ENCODE results near the gene PHACTR3. TPM values are rescaled to one million over a fixed set of nuclear protein-coding genes. Genes with fewer than 3 reads are reported as not detected.

Gene PHACTR3
- total RNA-seq, 1 experiment from 2014 or later, result 30.6 TPM

DNA sequence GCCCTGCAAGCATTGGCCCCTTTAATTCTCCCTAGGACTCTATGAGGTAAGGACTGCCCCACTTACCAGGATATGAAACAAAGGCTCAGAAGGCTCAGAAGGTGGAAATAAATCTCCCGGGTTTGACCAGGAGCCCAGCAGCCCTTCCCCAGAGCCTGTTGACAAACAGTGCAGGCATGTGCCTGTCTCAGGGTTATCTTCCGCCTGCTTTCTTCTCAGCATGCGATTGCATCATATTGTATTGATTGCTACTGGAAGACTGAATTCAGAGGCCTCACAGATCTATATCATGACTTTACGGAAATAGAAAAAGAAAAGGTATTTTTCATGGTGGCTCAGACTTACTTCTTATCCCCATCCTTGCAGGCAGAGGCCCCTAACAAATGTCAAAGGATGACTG lies 92.7 kb downstream of the PHACTR3 start:
- Histone ChIP-seq H3K79me2 (ENCODE audit: low read length) (no peaks in the 10 kb centered on the region), H4K20me1 (ENCODE audit: low read length) (no peaks in the 10 kb centered on the region), H3K9me3 (ENCODE audit: low read length) (no peaks in the 10 kb centered on the region), H3K9me2 (replicated peaks; ENCODE audit: low read length) (no peaks in the 10 kb centered on the region), H2AFZ (ENCODE audit: low read length) (no peak overlapping the region), H3F3A (ENCODE audit: low read length, unreplicated experiment) (no peaks in the 10 kb centered on the region), H3K27ac (ENCODE audit: low read length) (no peak overlapping the region), H3K36me3 (ENCODE audit: low read depth, low read length) (no peaks in the 10 kb centered on the region), H3K4me3 (ENCODE audit: low read length) (no peak overlapping the region), H3K9ac (ENCODE audit: low read length) (no peak overlapping the region), H3K4me1 (ENCODE audit: insufficient read depth, low read length) (no peaks in the 10 kb centered on the region), H3K4me2 (ENCODE audit: low read length) (no peak overlapping the region), H3K27me3 (ENCODE audit: low read length) (peaks cover 79% of the 10 kb centered on the region)
- intact Hi-C loops (cut with micrococcal nuclease), result no loop called here
- no TSS peak for BruUV-seq (replicated peaks)
- TF ChIP-seq, protein P1, sequence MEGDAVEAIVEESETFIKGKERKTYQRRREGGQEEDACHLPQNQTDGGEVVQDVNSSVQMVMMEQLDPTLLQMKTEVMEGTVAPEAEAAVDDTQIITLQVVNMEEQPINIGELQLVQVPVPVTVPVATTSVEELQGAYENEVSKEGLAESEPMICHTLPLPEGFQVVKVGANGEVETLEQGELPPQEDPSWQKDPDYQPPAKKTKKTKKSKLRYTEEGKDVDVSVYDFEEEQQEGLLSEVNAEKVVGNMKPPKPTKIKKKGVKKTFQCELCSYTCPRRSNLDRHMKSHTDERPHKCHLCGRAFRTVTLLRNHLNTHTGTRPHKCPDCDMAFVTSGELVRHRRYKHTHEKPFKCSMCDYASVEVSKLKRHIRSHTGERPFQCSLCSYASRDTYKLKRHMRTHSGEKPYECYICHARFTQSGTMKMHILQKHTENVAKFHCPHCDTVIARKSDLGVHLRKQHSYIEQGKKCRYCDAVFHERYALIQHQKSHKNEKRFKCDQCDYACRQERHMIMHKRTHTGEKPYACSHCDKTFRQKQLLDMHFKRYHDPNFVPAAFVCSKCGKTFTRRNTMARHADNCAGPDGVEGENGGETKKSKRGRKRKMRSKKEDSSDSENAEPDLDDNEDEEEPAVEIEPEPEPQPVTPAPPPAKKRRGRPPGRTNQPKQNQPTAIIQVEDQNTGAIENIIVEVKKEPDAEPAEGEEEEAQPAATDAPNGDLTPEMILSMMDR (conservative IDR thresholded peaks at IDR 0.05; ENCODE audit: low read depth, low read length), result no peak
- no peak for TF ChIP-seq EZH2phosphoT487 (IDR thresholded peaks at IDR 0.05; ENCODE audit: borderline replicate concordance, low read length)
- TF ChIP-seq EZH2 (IDR thresholded peaks at IDR 0.05; ENCODE audit: low read length, unreplicated experiment), result no peak
- DNase-seq (no peak), ATAC-seq (no peak)
- POLR2A ChIA-PET (ENCODE audit: unreplicated experiment), result no interaction called here
- CTCF ChIA-PET, result no interaction called here

DNA sequence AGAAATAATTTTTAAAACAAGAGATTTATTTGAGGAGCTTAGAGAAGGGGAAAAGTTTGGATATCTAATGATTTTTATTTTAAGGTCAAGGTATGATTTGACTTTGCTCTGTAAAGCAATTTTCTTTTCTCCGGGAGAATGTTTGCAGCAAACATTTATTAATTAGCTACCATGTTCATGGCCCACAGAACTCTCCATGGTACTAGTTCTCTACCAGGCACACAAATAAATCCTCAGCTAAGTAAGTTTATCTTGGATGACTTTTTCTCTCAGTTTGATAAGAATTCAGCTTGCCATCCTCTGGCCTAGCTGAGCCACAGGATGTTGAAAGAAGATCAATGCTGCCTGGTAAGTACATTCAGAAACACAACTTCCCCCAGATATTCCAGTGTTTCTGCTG lies 94.3 kb downstream of the PHACTR3 start:
- peaks cover 74% of the 10 kb centered on the region for H3K27me3 ChIP-seq (ENCODE audit: low read length)
- POLR2A ChIA-PET (ENCODE audit: unreplicated experiment), result interaction anchor here (0.6 kb wide), 1 partner anchor 137 kb away, joined by 4 read pairs; no protein-coding TSS in a partner anchor

DNA sequence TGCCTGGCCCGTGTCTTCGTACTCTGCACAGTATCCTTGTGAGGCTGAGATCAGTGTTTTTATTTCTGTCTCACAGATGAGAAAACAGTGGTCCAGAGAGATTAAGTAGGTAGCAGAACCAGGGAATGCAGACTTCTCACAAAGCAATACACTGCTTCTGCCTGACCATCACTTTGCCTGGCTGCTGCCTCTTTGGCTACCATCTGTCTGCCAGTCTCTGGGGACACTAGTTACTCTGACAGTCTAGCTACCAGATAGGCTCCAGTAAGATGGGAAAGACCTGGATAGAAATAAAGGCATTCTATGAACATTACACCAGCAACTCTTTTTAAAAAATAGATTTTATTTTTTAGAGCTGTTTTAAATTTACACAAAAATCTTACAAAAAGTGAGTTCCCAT lies 96.9 kb downstream of the PHACTR3 start:
- Histone ChIP-seq H3K4me1 (ENCODE audit: insufficient read depth, low read length) (peaks cover 6% of the 10 kb centered on the region; the same call in 1 of the 2 replicates), H3K27ac (ENCODE audit: low read length) (no peak overlapping the region), H3K79me2 (ENCODE audit: low read length) (no peaks in the 10 kb centered on the region), H3K4me2 (ENCODE audit: low read length) (no peak overlapping the region), H3F3A (ENCODE audit: low read length, unreplicated experiment) (no peaks in the 10 kb centered on the region), H3K9me3 (ENCODE audit: low read length) (no peaks in the 10 kb centered on the region), H3K9ac (ENCODE audit: low read length) (no peak overlapping the region), H4K20me1 (ENCODE audit: low read length) (no peaks in the 10 kb centered on the region), H3K27me3 (ENCODE audit: low read length) (peaks cover 48% of the 10 kb centered on the region), H2AFZ (ENCODE audit: low read length) (no peak overlapping the region), H3K36me3 (ENCODE audit: low read depth, low read length) (no peaks in the 10 kb centered on the region), H3K4me3 (ENCODE audit: low read length) (no peak overlapping the region), H3K9me2 (replicated peaks; ENCODE audit: low read length) (no peaks in the 10 kb centered on the region)
- intact Hi-C loops (cut with micrococcal nuclease), result no loop called here
- ChIA-PET CTCF (no interaction called here), POLR2A (ENCODE audit: unreplicated experiment) (no interaction called here)
- no peak for TF ChIP-seq EZH2 (IDR thresholded peaks at IDR 0.05; ENCODE audit: low read length, unreplicated experiment)
- TF ChIP-seq, protein P1 (conservative IDR thresholded peaks at IDR 0.05; ENCODE audit: low read depth, low read length), result no peak
- no peak for TF ChIP-seq EZH2phosphoT487 (IDR thresholded peaks at IDR 0.05; ENCODE audit: borderline replicate concordance, low read length)
- no TSS peak for BruUV-seq (replicated peaks)
- DNase-seq, result no peak
- no peak for ATAC-seq

More for the DNA sequence above, 94.3 kb downstream of the PHACTR3 start:
- Histone ChIP-seq H3F3A (ENCODE audit: low read length, unreplicated experiment) (no peaks in the 10 kb centered on the region), H3K9ac (ENCODE audit: low read length) (no peak overlapping the region), H4K20me1 (ENCODE audit: low read length) (no peaks in the 10 kb centered on the region), H3K4me1 (ENCODE audit: insufficient read depth, low read length) (peaks cover 6% of the 10 kb centered on the region; the same call in 1 of the 2 replicates), H3K27ac (ENCODE audit: low read length) (no peak overlapping the region), H3K4me2 (ENCODE audit: low read length) (no peak overlapping the region), H3K79me2 (ENCODE audit: low read length) (no peaks in the 10 kb centered on the region), H3K36me3 (ENCODE audit: low read depth, low read length) (no peaks in the 10 kb centered on the region), H2AFZ (ENCODE audit: low read length) (no peak overlapping the region), H3K4me3 (ENCODE audit: low read length) (no peak overlapping the region), H3K9me2 (replicated peaks; ENCODE audit: low read length) (no peaks in the 10 kb centered on the region), H3K9me3 (ENCODE audit: low read length) (no peaks in the 10 kb centered on the region)
- CTCF ChIA-PET, result no interaction called here
- no peak for DNase-seq
- no peak for ATAC-seq
- TF ChIP-seq EZH2phosphoT487 (IDR thresholded peaks at IDR 0.05; ENCODE audit: borderline replicate concordance, low read length) (no peak), EZH2 (IDR thresholded peaks at IDR 0.05; ENCODE audit: low read length, unreplicated experiment) (no peak)
- TF ChIP-seq, protein P1 (conservative IDR thresholded peaks at IDR 0.05; ENCODE audit: low read depth, low read length), result no peak
- intact Hi-C loops (cut with micrococcal nuclease), result no loop called here
- BruUV-seq (replicated peaks), result no TSS peak
